Measurements from ENCODE around the gene FLNB.

FLNB gene

GRCh38 chr3:58112185-58112535 is 103.9 kb downstream of the FLNB start:
- DNase-seq, result no peak

- DNase-seq, result no peak
These were observed 107.0 kb downstream of the FLNB start for GRCh38 chr3:58115175-58115574.

GRCh38 chr3:58116161-58116955 is 108.1 kb downstream of the FLNB start:
- DNase-seq, result no peak

- DNase-seq, result no peak
These were observed 108.8 kb downstream of the FLNB start for GRCh38 chr3:58116985-58117384.

- DNase-seq, result no peak
These were observed 109.4 kb downstream of the FLNB start for GRCh38 chr3:58117561-58118181.

- no peak for DNase-seq
These were observed 111.0 kb downstream of the FLNB start for GRCh38 chr3:58119186-58119585.

- peak in 1 of 2 donors; percentile 80 for DNase-seq
These were observed 112.0 kb downstream of the FLNB start for GRCh38 chr3:58120075-58120812.

- DNase-seq, result no peak
These were observed 113.0 kb downstream of the FLNB start for GRCh38 chr3:58121183-58121582.

- no peak for DNase-seq
These were observed 114.9 kb downstream of the FLNB start for GRCh38 chr3:58122936-58123700.

- DNase-seq, result no peak
These were observed 116.2 kb downstream of the FLNB start for GRCh38 chr3:58124387-58124786.

- no peak for DNase-seq
These were observed 121.0 kb downstream of the FLNB start for GRCh38 chr3:58129041-58129770.

GRCh38 chr3:58130591-58130990 is 122.4 kb downstream of the FLNB start:
- DNase-seq, result no peak

- DNase-seq, result no peak
These were observed 123.0 kb downstream of the FLNB start for GRCh38 chr3:58131101-58131825.

- no peak for DNase-seq
These were observed 124.6 kb downstream of the FLNB start for GRCh38 chr3:58132850-58133249.

- no peak for DNase-seq
These were observed 126.2 kb downstream of the FLNB start for GRCh38 chr3:58134468-58134867.

GRCh38 chr3:58135712-58136543 is 127.7 kb downstream of the FLNB start:
- no peak for DNase-seq

GRCh38 chr3:58137306-58137705 is 129.1 kb downstream of the FLNB start:
- DNase-seq, result no peak

GRCh38 chr3:58141766-58142345 is 133.6 kb downstream of the FLNB start:
- no peak for DNase-seq

GRCh38 chr3:58143417-58144055 is 135.3 kb downstream of the FLNB start:
- no peak for DNase-seq

All from bone marrow (tissue), 2 donors.